GM18502 (cell line): ENCODE data around the gene STAM2.
A peak's percentile ranks its signal among the peaks of the same experiment; 100 is the strongest.
"Not testable (repeated sequence)": the region's sequence is repeated elsewhere in the genome, so short reads cannot be mapped to it uniquely, and the experiment has no call there.

Experiments
- ATAC-seq: cut with Tn5 transposase; IDR thresholded peaks from one replicate; pipeline ENCODE4 v1.9.1; 2021; ENCODE audit warnings: mild to moderate bottlenecking; ENCODE audit not compliant: unreplicated experiment, poor library complexity

The STAM2 gene

GRCh38 chr2:152173831-152174230, 1.7 kb downstream of the STAM2 start:
- ATAC-seq: no peak

DNA sequence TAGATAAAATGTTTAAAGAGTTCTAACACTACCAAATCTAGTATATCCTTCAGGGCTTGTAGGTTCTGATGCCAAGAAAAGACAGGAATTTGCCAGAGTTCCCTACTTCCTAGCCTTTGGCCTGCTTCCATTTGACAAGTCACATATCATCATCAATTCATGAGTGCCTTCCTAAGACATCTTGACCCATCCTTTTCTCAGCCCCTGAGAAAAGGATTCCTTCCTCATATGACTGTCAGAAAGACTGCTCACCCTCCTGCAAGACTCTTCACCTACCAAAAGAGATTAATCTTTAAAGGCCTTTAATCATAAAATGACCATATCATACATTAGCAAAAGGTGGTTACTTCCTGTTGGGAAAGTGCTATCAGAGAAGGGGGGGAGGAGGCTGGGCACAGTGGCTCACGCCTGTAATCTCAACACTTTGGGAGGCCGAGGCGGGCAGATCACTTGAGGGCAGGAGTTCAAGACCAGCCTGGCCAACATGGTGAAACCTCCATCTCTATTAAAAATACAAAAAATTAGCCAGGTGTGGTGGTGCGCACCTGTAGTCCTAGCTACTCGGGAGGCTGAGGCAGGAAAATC, 3.3 kb downstream of the STAM2 start:
- not testable (repeated sequence) for ATAC-seq

DNA sequence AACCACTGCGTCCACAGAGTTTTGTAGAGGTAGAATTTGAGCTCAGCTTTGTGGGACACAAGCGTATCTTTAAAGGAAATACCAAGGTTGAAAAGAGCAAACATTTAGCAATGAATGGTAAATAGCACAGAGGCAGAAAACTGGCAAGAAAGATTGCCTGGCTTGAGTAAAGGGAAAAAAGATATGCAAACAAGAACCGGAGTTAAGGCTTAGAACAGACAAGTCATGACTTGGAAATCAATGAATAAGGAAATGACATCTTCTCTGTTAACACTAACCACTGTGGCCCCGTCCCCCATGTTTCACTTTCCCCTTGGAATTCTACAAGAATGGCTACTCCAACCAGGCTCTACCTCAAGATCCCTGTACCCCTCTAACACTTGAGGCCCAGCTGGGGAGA, 3.8 kb downstream of the STAM2 start:
- no peak for ATAC-seq

DNA sequence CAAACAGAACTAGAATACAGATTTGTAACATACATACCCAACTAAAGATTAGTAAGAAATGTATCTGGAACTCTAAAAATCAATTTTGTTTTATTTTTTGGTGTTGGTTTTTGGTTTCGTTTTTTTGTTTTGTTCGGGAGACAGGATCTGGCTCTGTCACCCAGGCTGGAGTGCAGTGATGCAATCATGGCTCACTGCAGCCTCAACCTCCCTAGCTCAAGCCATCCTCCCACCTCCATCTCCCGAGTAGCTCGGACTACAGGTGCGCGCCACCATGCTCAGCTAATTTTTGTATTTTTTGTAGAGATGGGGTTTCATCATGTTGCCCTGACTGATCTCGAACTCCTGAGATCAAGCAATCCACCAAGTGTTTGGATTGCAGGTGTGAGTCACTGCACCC, 6.4 kb downstream of the STAM2 start:
- ATAC-seq: not testable (repeated sequence)

DNA sequence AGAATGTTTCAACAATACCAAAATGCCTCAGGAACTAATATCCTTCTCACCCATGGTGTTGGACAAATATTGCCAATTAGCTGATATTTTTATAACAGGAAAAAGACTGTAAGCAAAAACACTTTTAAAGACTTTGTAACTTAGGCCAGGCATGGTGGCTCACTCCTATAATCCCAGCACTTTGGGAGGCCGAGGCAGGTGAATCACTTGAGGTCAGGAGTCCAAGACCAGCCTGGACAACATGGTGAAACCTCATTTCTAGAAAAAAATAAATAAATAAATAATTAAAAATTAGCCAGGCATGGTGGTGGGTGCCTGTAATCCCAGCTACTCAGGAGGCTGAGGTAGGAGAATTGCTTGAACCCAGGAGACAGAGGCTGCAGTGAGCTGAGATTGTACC, 8.1 kb downstream of the STAM2 start:
- not testable (repeated sequence) for ATAC-seq

DNA sequence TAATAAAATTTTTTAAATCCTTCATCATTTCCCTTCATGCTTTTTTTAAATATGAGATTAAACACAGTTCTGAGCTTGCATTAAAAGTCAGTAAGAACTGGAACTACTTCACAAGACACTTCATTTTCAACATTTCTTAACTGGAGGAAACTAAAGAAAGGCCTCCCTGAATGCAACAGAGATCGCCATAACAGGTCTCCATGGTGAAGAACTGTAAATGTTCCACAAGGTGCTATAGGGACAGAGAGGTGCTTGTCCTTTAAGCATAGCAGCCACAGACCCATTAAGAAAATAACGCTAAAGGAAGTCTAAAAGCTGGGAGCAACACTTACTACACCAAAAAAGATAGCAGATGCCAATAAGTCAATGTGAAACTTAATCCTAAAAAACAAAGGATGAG, 8.5 kb downstream of the STAM2 start:
- peak; percentile 43 for ATAC-seq

- ATAC-seq: peak; percentile 77
Measured at GRCh38 chr2:152166633-152167032, 8.9 kb downstream of the STAM2 start.

DNA sequence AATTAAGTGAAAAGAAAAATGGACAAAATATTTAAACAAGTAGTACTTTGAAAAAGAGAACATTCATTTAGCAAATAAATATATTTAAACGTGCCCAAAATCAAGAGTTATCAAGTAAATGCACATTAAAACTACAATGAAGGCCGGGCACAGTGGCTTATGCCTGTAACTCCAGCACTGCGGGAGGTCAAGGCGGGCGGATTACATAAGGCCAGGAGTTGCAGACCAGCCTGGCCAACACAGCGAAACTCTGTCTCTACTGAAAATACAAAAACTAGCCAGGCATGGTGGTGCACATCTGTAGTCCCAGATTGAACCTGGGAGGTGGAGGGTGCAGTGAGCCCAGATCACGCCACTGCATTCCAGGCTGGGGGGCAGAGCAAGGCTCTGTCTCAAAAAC, 9.8 kb downstream of the STAM2 start:
- no peak for ATAC-seq

DNA sequence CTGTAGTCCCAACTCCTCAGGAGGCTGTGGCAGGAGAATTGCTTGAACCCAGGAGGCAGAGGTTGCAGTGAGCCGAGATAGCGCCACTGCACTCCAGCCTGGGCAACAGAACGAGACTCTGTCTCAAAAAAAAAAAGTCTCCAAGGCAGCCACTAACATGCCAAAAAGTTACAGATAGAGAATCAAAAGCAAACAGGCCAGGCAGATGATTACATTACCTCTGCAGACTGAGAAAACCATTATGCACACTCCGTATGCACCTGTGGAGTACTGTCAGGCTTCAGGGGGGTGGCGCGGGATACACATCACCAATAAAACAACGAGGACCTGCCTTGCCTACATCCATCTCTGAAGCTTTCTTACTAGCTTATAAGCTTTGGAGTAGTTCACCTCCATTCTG, 10.3 kb downstream of the STAM2 start:
- no peak for ATAC-seq

- ATAC-seq: not testable (repeated sequence)
Measured at GRCh38 chr2:152163669-152164068, 11.9 kb downstream of the STAM2 start.

- ATAC-seq: no peak
Measured at GRCh38 chr2:152162141-152162540, 13.4 kb downstream of the STAM2 start.

GRCh38 chr2:152161598-152161997, 14.0 kb downstream of the STAM2 start:
- no peak for ATAC-seq

DNA sequence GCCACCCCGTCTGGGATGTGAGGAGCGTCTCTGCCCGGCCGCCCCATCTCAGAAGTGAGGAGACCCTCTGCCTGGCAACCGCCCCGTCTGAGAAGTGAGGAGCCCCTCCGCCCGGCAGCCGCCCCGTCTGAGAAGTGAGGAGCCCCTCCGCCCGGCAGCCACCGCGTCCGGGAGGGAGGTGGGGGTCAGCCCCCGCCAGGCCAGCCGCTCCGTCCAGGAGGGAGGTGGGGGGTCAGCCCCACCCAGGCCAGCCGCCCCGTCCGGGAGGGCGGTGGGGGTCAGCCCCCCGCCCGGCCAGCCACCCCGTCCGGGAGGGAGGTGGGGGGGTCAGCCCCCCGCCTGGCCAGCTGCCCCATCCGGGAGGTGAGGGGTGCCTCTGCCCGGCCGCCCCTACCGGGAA, 15.2 kb downstream of the STAM2 start:
- not testable (repeated sequence) for ATAC-seq

- ATAC-seq: no peak
Measured at GRCh38 chr2:152157253-152157652, 18.3 kb downstream of the STAM2 start.

DNA sequence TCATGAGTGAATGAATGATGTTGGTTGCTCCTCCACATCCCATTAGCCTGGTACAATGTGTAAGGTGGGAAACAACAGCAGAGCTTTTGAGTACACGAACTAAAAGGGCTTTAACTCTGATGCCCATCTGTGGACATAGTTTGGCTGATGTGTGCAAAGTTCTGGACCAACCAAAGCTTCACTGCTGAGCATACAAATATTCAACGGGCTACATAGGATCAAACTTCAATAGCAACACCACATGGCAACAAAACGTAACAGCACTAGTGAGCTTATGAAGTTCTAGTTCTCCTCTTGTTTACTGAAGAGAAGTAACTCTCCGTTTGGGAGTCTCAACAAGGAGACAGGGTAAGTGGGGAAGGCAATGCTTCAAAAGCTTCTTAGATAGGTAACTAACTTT, 20.4 kb downstream of the STAM2 start:
- no peak for ATAC-seq

DNA sequence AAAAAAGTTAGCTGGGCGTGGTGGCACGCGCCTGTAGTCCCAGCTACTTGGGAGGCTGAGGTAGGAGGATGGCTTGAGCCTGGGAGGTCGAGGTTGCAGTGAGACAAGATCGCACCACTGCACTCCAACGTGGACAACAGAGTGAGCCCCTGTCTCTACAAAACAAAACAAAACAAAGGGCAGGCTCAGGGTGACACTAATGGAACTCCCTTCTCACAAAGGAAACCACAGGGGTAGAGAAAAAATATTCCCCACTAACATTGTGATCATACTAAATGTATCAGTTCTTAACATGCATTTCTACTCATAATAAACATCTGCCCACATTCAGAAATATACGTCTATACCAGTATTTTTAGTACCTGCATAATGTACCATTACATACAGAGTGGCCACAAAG, 21.1 kb downstream of the STAM2 start:
- no peak for ATAC-seq

- ATAC-seq: peak; percentile 83
Measured at GRCh38 chr2:152134488-152135280, 40.9 kb downstream of the STAM2 start.

GRCh38 chr2:152132306-152132705, 43.3 kb downstream of the STAM2 start:
- no peak for ATAC-seq

DNA sequence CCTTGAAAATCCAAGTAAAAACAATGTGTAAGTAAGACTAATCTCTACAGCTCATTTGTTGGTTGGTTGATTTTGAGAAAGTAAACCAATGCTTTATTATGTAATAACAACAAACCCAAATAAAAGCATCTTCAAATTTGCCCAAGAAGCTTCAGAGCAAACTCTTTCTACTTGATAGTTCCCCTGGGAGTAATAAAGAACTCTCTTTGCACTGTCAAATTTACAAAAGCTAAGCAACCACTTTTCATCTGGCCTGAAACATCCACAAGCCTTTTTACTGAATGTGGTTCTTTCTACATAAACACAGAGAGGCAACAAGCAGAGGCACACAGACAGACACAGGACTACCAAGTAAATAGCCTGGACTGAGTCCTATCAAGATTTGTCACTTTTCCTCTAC, 47.9 kb downstream of the STAM2 start:
- ATAC-seq: no peak

GRCh38 chr2:152126664-152127063, 48.9 kb downstream of the STAM2 start:
- ATAC-seq: no peak

DNA sequence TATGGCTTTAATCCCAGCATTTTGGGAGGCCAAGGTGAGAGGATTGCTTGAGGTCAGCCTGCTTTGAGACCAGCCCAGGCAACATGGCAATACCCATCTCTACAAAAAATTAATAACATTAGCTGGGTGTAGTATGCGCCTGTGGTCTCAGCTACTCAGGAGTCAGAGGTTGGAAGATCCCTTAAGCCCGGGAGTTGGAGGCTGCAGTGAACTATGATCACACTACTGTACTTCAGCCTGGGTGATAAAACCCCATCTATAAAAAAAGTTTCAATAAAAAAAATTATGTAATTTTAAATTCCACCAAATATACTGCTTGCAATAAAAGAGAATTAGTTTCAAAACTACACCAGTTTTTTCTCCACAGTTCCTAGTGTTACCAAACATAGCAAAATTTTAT, 53.4 kb downstream of the STAM2 start:
- no peak for ATAC-seq

GRCh38 chr2:152120430-152120829, 55.1 kb downstream of the STAM2 start:
- ATAC-seq: no peak
